Endothelial cell of umbilical vein (primary cell): ENCODE measurements around the gene COL18A1.
"Not testable (repeated sequence)": the region's sequence is repeated elsewhere in the genome, so short reads cannot be mapped to it uniquely, and the experiment has no call there.

ENCODE experiments used
- CTCF ChIP-seq, 2 donors: IDR thresholded peaks; 1 replicate in 1 of 2; 2 replicates in 1 of 2; pipeline ENCODE4 v1.5.1; 2011; ENCODE audit warnings: low read length in 2 of 2, mild to moderate bottlenecking in 2 of 2, moderate library complexity in 2 of 2, control low read depth in 1 of 2, inconsistent platforms in 1 of 2, low read depth in 1 of 2; ENCODE audit not compliant: insufficient read depth in 1 of 2; ENCODE audit errors: extremely low read depth in 1 of 2
- EZH2 ChIP-seq: IDR thresholded peaks from 2 replicates; pipeline ENCODE4 v1.6.1; 2012; ENCODE audit warnings: borderline replicate concordance, low read depth, mild to moderate bottlenecking, moderate library complexity, low read length, inconsistent platforms; ENCODE audit not compliant: severe bottlenecking
- GATA2 ChIP-seq: IDR thresholded peaks from 2 replicates; pipeline ENCODE4 v1.7.0; 2011; ENCODE audit warnings: low read depth, mild to moderate bottlenecking, moderate library complexity, mixed read lengths, low read length; ENCODE audit not compliant: insufficient read length, insufficient read depth
- JUN ChIP-seq: IDR thresholded peaks from 2 replicates; pipeline ENCODE4 v1.6.1; 2011; ENCODE audit warnings: borderline replicate concordance, low read depth; ENCODE audit not compliant: insufficient read length, insufficient read depth
- MAX ChIP-seq: IDR thresholded peaks from 2 replicates; pipeline ENCODE4 v1.6.1; 2011; ENCODE audit not compliant: insufficient read depth, insufficient read length
- MYC ChIP-seq: IDR thresholded peaks from one replicate; pipeline ENCODE4 v1.6.1; 2011; ENCODE audit warnings: mild to moderate bottlenecking, low read depth, low read length
- POLR2A ChIP-seq: IDR thresholded peaks from 2 replicates; pipeline ENCODE4 v1.6.1; 2012; ENCODE audit warnings: low read depth, mild to moderate bottlenecking, control low read depth, low read length
- POLR2AphosphoS5 ChIP-seq: IDR thresholded peaks from 2 replicates; pipeline ENCODE4 v1.6.1; 2012; ENCODE audit warnings: low read depth, mild to moderate bottlenecking, control low read depth, low read length, moderate library complexity; ENCODE audit not compliant: insufficient read depth

- not testable (repeated sequence) for TF ChIP-seq EZH2; CTCF (IDR thresholded peaks at IDR 0.05; ENCODE audit: extremely low read depth in 1 of 2, insufficient read depth in 1 of 2, low read depth in 1 of 2, low read length in 2 of 2); MYC; MAX; JUN; POLR2AphosphoS5; POLR2A; GATA2
Observed at GRCh38 chr21:45527151-45527999, 122.4 kb downstream of the COL18A1 start.
